ENCODE measurements around the gene GPR55.

GPR55 gene

GRCh38 chr2:230891064-230891463 is 34.0 kb downstream of the GPR55 start:
- H3K4me2 ChIP-seq (ENCODE audit: low read length), result no peak overlapping the region
- H3K27ac ChIP-seq, result no peak overlapping the region
- no peaks in the 10 kb centered on the region for H3K36me3 ChIP-seq (ENCODE audit: control insufficient read depth, insufficient read depth, low read length)
- no peaks in the 10 kb centered on the region for H3K9me3 ChIP-seq (ENCODE audit: control insufficient read depth, low read length)
- no peaks in the 10 kb centered on the region for H3K4me1 ChIP-seq
- H3K4me3 ChIP-seq (ENCODE audit: low read depth, low read length), result no peak overlapping the region
- TF ChIP-seq, protein P1, sequence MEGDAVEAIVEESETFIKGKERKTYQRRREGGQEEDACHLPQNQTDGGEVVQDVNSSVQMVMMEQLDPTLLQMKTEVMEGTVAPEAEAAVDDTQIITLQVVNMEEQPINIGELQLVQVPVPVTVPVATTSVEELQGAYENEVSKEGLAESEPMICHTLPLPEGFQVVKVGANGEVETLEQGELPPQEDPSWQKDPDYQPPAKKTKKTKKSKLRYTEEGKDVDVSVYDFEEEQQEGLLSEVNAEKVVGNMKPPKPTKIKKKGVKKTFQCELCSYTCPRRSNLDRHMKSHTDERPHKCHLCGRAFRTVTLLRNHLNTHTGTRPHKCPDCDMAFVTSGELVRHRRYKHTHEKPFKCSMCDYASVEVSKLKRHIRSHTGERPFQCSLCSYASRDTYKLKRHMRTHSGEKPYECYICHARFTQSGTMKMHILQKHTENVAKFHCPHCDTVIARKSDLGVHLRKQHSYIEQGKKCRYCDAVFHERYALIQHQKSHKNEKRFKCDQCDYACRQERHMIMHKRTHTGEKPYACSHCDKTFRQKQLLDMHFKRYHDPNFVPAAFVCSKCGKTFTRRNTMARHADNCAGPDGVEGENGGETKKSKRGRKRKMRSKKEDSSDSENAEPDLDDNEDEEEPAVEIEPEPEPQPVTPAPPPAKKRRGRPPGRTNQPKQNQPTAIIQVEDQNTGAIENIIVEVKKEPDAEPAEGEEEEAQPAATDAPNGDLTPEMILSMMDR (IDR thresholded peaks at IDR 0.05), result no peak
- no peak overlapping the region for H3K9ac ChIP-seq
- no peak overlapping the region for H2AFZ ChIP-seq
- H3K79me2 ChIP-seq, result no peaks in the 10 kb centered on the region
- no peaks in the 10 kb centered on the region for H3K27me3 ChIP-seq (ENCODE audit: control insufficient read depth, insufficient read depth, low read length)

- Histone ChIP-seq H3K4me3 (ENCODE audit: low read depth, low read length) (no peak overlapping the region), H2AFZ (no peak overlapping the region), H3K27me3 (ENCODE audit: control insufficient read depth, insufficient read depth, low read length) (no peaks in the 10 kb centered on the region), H3K79me2 (no peaks in the 10 kb centered on the region), H3K9ac (no peak overlapping the region), H3K9me3 (ENCODE audit: control insufficient read depth, low read length) (no peaks in the 10 kb centered on the region), H3K36me3 (ENCODE audit: control insufficient read depth, insufficient read depth, low read length) (no peaks in the 10 kb centered on the region), H3K27ac (no peak overlapping the region), H3K4me1 (no peaks in the 10 kb centered on the region), H3K4me2 (ENCODE audit: low read length) (no peak overlapping the region)
- TF ChIP-seq, protein P1 (IDR thresholded peaks at IDR 0.05), result no peak
These were observed 34.4 kb downstream of the GPR55 start for GRCh38 chr2:230890646-230891045.

GRCh38 chr2:230889911-230890601 is 35.0 kb downstream of the GPR55 start:
- Histone ChIP-seq H3K4me2 (ENCODE audit: low read length) (no peak overlapping the region), H3K4me1 (no peaks in the 10 kb centered on the region)

GRCh38 chr2:230888824-230889400 is 36.1 kb downstream of the GPR55 start:
- Histone ChIP-seq H3K4me2 (ENCODE audit: low read length) (no peak overlapping the region), H3K27me3 (ENCODE audit: control insufficient read depth, insufficient read depth, low read length) (no peaks in the 10 kb centered on the region), H3K27ac (no peak overlapping the region), H3K4me3 (ENCODE audit: low read depth, low read length) (no peak overlapping the region), H3K36me3 (ENCODE audit: control insufficient read depth, insufficient read depth, low read length) (no peaks in the 10 kb centered on the region), H3K79me2 (no peaks in the 10 kb centered on the region), H3K9me3 (ENCODE audit: control insufficient read depth, low read length) (no peaks in the 10 kb centered on the region), H3K9ac (no peak overlapping the region), H2AFZ (no peak overlapping the region), H3K4me1 (no peaks in the 10 kb centered on the region)
- TF ChIP-seq, protein P1 (IDR thresholded peaks at IDR 0.05), result no peak

More at GRCh38 chr2:230889911-230890601, 35.0 kb downstream of the GPR55 start:
- H3K9ac ChIP-seq, result no peak overlapping the region
- H3K36me3 ChIP-seq (ENCODE audit: control insufficient read depth, insufficient read depth, low read length), result no peaks in the 10 kb centered on the region
- H3K9me3 ChIP-seq (ENCODE audit: control insufficient read depth, low read length), result no peaks in the 10 kb centered on the region
- H3K27me3 ChIP-seq (ENCODE audit: control insufficient read depth, insufficient read depth, low read length), result no peaks in the 10 kb centered on the region
- TF ChIP-seq, protein P1 (IDR thresholded peaks at IDR 0.05), result no peak
- no peak overlapping the region for H3K4me3 ChIP-seq (ENCODE audit: low read depth, low read length)
- H3K27ac ChIP-seq, result no peak overlapping the region
- H3K79me2 ChIP-seq, result no peaks in the 10 kb centered on the region
- no peak overlapping the region for H2AFZ ChIP-seq

DNA sequence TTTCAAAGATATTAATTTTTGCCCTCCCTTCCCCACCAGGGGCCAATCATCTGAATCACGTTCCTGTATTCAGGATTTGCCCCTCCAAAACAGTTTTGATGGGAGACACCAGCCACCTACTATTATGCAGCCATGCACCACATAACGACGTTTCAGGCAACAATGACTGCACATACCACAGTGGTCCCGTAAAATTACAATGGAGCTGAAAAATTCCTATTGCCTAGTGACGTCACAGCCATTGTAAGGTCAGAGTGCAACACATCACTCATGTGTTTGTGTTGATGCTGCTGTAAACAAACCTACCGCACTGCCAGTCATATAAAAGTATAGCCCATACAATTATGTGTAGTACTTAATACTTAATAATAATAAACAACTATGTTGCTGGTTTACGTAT is 37.7 kb downstream of the GPR55 start:
- no peak overlapping the region for H2AFZ ChIP-seq
- no peak overlapping the region for H3K4me2 ChIP-seq (ENCODE audit: low read length)
- no peak overlapping the region for H3K9ac ChIP-seq
- TF ChIP-seq, protein P1 (IDR thresholded peaks at IDR 0.05), result no peak
- H3K27ac ChIP-seq, result no peak overlapping the region
- H3K4me1 ChIP-seq, result no peaks in the 10 kb centered on the region
- H3K27me3 ChIP-seq (ENCODE audit: control insufficient read depth, insufficient read depth, low read length), result no peaks in the 10 kb centered on the region
- no peak overlapping the region for H3K4me3 ChIP-seq (ENCODE audit: low read depth, low read length)
- no peaks in the 10 kb centered on the region for H3K79me2 ChIP-seq
- no peaks in the 10 kb centered on the region for H3K36me3 ChIP-seq (ENCODE audit: control insufficient read depth, insufficient read depth, low read length)
- H3K9me3 ChIP-seq (ENCODE audit: control insufficient read depth, low read length), result no peaks in the 10 kb centered on the region

Data from parathyroid adenoma (tissue), 2 donors.